ENCODE results near the gene NCOA1.

NCOA1 gene

GRCh38 chr2:24492421-24493279, 1.6 kb downstream of the NCOA1 start:
- H3K79me2 ChIP-seq (ENCODE audit: insufficient read depth, low read length), result peaks cover 57% of the 10 kb centered on the region
- TF ChIP-seq EZH2 (IDR thresholded peaks at IDR 0.05; ENCODE audit: borderline replicate concordance, low read depth, low read length, severe bottlenecking), result no peak
- TF ChIP-seq, protein P1, sequence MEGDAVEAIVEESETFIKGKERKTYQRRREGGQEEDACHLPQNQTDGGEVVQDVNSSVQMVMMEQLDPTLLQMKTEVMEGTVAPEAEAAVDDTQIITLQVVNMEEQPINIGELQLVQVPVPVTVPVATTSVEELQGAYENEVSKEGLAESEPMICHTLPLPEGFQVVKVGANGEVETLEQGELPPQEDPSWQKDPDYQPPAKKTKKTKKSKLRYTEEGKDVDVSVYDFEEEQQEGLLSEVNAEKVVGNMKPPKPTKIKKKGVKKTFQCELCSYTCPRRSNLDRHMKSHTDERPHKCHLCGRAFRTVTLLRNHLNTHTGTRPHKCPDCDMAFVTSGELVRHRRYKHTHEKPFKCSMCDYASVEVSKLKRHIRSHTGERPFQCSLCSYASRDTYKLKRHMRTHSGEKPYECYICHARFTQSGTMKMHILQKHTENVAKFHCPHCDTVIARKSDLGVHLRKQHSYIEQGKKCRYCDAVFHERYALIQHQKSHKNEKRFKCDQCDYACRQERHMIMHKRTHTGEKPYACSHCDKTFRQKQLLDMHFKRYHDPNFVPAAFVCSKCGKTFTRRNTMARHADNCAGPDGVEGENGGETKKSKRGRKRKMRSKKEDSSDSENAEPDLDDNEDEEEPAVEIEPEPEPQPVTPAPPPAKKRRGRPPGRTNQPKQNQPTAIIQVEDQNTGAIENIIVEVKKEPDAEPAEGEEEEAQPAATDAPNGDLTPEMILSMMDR (IDR thresholded peaks at IDR 0.05; ENCODE audit: borderline replicate concordance, extremely low read depth, low read length, poor library complexity, severe bottlenecking), result no peak
- peak overlapping the region; percentile 76 for H3K9ac ChIP-seq (ENCODE audit: low read depth, low read length)
- DNase-seq, result no peak
- H4K20me1 ChIP-seq (ENCODE audit: insufficient read depth, low read length), result peaks cover 30% of the 10 kb centered on the region; the same call in 1 of the 2 replicates
- H2AFZ ChIP-seq (ENCODE audit: low read depth, low read length), result no peak overlapping the region; the same call in 1 of the 2 replicates
- ATAC-seq (ENCODE audit: insufficient read depth, low read depth), result no peak
- no peak overlapping the region for H3K27ac ChIP-seq (ENCODE audit: low read length)
- H3K4me3 ChIP-seq (ENCODE audit: low read depth in 1 of 2, low read length in 2 of 2), result peak overlapping the region; percentile 19 to 91; a peak in 3 of 4 replicates
- H3K36me3 ChIP-seq (ENCODE audit: insufficient read depth, low read length), result no peaks in the 10 kb centered on the region
- H3K9me3 ChIP-seq (ENCODE audit: insufficient read depth, low read length, severe bottlenecking), result no peaks in the 10 kb centered on the region
- H3K27me3 ChIP-seq (ENCODE audit: insufficient read depth, low read length, poor library complexity), result no peaks in the 10 kb centered on the region
- H3K4me1 ChIP-seq (ENCODE audit: insufficient read depth, low read length), result peaks cover 44% of the 10 kb centered on the region
- H3K4me2 ChIP-seq (ENCODE audit: insufficient read depth, low read length), result peak overlapping the region; percentile 75

DNA sequence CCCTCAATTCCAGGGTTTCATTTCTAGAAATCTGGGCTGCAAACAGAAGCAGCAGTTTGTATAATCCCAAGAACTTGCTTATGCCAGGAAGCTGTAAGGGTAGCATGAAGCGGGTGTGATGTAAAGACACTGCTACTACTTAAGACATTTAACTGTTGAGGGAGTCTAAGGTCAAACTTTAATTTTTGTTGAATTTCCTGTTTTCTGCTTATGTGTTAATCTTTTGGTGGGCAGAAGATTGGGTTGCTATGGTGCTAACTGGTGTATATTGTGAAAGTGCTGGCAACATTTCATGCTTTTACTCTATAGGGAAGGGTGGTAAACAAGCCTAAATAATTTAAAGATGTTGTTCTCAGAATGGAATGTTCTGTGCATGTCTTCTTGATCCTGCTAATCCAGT, 2.7 kb downstream of the NCOA1 start:
- Histone ChIP-seq H3K36me3 (ENCODE audit: insufficient read depth, low read length) (no peaks in the 10 kb centered on the region), H2AFZ (ENCODE audit: low read depth, low read length) (no peak overlapping the region), H3K27me3 (ENCODE audit: insufficient read depth, low read length, poor library complexity) (no peaks in the 10 kb centered on the region), H3K4me1 (ENCODE audit: insufficient read depth, low read length) (peaks cover 44% of the 10 kb centered on the region), H3K4me3 (ENCODE audit: low read depth in 1 of 2, low read length in 2 of 2) (0 out of 4 replicates have a peak overlapping the region, but pooled peaks of 1 of the 2 experiments have one; percentile 9), H3K79me2 (ENCODE audit: insufficient read depth, low read length) (peaks cover 68% of the 10 kb centered on the region), H3K27ac (ENCODE audit: low read length) (peak overlapping the region; percentile 31; the same call in 1 of the 2 replicates), H3K9me3 (ENCODE audit: insufficient read depth, low read length, severe bottlenecking) (no peaks in the 10 kb centered on the region), H3K4me2 (ENCODE audit: insufficient read depth, low read length) (peak overlapping the region; percentile 75; the same call in 1 of the 2 replicates), H3K9ac (ENCODE audit: low read depth, low read length) (0 out of 2 replicates have a peak overlapping the region, but pooled peaks have one; percentile 2), H4K20me1 (ENCODE audit: insufficient read depth, low read length) (peaks cover 30% of the 10 kb centered on the region; the same call in 1 of the 2 replicates)
- TF ChIP-seq, protein P1 (IDR thresholded peaks at IDR 0.05; ENCODE audit: borderline replicate concordance, extremely low read depth, low read length, poor library complexity, severe bottlenecking), result no peak
- TF ChIP-seq EZH2 (IDR thresholded peaks at IDR 0.05; ENCODE audit: borderline replicate concordance, low read depth, low read length, severe bottlenecking), result no peak
- ATAC-seq (ENCODE audit: insufficient read depth, low read depth) (no peak), DNase-seq (no peak)

DNA sequence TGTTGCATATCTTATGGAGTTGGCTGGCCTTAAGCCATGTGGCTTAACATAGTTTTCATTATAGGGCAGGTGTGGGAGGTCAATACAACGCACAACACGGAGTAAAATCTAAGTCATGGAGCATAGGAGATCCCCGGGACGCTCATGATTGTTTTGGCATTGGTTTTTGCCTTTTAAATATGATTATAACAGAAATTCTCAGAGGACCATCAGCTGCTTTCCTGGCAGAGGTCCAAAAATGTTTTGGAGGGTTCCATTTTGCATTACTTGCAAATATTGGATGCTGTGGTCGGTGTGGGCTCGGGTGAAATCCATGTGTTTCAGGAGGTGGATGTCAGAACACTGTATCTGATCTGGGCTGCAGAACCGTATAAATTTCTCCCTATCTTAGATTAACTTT, 3.4 kb downstream of the NCOA1 start:
- Histone ChIP-seq H4K20me1 (ENCODE audit: insufficient read depth, low read length) (peaks cover 30% of the 10 kb centered on the region; the same call in 1 of the 2 replicates), H3K9ac (ENCODE audit: low read depth, low read length) (no peak overlapping the region), H3K27ac (ENCODE audit: low read length) (no peak overlapping the region), H3K4me2 (ENCODE audit: insufficient read depth, low read length) (peak overlapping the region; percentile 75; the same call in 1 of the 2 replicates), H3K79me2 (ENCODE audit: insufficient read depth, low read length) (peaks cover 73% of the 10 kb centered on the region), H3K9me3 (ENCODE audit: insufficient read depth, low read length, severe bottlenecking) (no peaks in the 10 kb centered on the region), H3K4me1 (ENCODE audit: insufficient read depth, low read length) (peaks cover 42% of the 10 kb centered on the region), H3K4me3 (ENCODE audit: low read depth in 1 of 2, low read length in 2 of 2) (no peak overlapping the region), H2AFZ (ENCODE audit: low read depth, low read length) (no peak overlapping the region), H3K36me3 (ENCODE audit: insufficient read depth, low read length) (no peaks in the 10 kb centered on the region), H3K27me3 (ENCODE audit: insufficient read depth, low read length, poor library complexity) (no peaks in the 10 kb centered on the region)
- no peak for ATAC-seq (ENCODE audit: insufficient read depth, low read depth)
- TF ChIP-seq, protein P1 (IDR thresholded peaks at IDR 0.05; ENCODE audit: borderline replicate concordance, extremely low read depth, low read length, poor library complexity, severe bottlenecking), result no peak
- DNase-seq, result no peak
